ENCODE measurements around the gene LRR1.

DNA sequence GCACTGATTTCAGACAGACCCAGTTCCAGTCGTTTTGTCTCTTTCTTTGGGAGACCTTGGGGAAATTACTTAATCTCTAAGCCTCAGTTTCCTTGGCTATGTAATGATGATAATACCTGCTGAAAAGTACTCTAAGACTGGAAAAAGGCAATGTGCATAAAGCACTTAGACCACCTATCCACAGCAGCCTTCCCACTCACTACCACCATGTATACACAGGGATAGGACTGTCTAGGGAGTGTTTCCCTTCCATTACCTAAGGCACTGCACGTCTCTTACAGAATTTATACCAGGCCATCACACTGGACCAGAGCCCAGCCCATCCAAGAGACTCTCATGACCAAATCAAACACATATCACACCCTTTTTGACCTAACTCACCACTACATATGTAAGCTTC is 18.9 kb upstream of the LRR1 start:
- no peak for TF ChIP-seq POLR2A (IDR thresholded peaks at IDR 0.05)
- TF ChIP-seq, protein P1, sequence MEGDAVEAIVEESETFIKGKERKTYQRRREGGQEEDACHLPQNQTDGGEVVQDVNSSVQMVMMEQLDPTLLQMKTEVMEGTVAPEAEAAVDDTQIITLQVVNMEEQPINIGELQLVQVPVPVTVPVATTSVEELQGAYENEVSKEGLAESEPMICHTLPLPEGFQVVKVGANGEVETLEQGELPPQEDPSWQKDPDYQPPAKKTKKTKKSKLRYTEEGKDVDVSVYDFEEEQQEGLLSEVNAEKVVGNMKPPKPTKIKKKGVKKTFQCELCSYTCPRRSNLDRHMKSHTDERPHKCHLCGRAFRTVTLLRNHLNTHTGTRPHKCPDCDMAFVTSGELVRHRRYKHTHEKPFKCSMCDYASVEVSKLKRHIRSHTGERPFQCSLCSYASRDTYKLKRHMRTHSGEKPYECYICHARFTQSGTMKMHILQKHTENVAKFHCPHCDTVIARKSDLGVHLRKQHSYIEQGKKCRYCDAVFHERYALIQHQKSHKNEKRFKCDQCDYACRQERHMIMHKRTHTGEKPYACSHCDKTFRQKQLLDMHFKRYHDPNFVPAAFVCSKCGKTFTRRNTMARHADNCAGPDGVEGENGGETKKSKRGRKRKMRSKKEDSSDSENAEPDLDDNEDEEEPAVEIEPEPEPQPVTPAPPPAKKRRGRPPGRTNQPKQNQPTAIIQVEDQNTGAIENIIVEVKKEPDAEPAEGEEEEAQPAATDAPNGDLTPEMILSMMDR (IDR thresholded peaks at IDR 0.05): no peak

Measured in heart left ventricle (tissue), 13 donors.